H9 (cell line): ENCODE results near the gene IER5. TPM values are rescaled to one million over a fixed set of nuclear protein-coding genes. Genes with fewer than 3 reads are reported as not detected.

ENCODE experiments used
- DNase-seq: peaks from one replicate; pipeline ENCODE4 v3.0.0-alpha.2; 2017
- H2AFZ ChIP-seq: one replicate; pipeline ENCODE4 v1.6.1; 2013; ENCODE audit warnings: mild to moderate bottlenecking, low read length, control low read depth, moderate library complexity
- H2AK5ac ChIP-seq: 2 replicates; pipeline ENCODE4 v1.6.1; 2013; ENCODE audit warnings: low read length, control low read depth, mixed read lengths; ENCODE audit not compliant: insufficient read length
- H2BK120ac ChIP-seq: one replicate; pipeline ENCODE4 v1.6.1; 2013; ENCODE audit warnings: low read depth, mild to moderate bottlenecking, low read length, control low read depth, inconsistent platforms; ENCODE audit not compliant: poor library complexity, severe bottlenecking
- H2BK12ac ChIP-seq: 2 replicates; pipeline ENCODE4 v1.6.1; 2013; ENCODE audit warnings: low read length, control low read depth, mixed read lengths, low read depth; ENCODE audit not compliant: insufficient read length
- H2BK15ac ChIP-seq: 2 replicates; pipeline ENCODE4 v1.6.1; 2013; ENCODE audit warnings: low read depth, low read length, control low read depth
- H2BK20ac ChIP-seq: one replicate; pipeline ENCODE4 v1.6.1; 2013; ENCODE audit warnings: low read depth, mild to moderate bottlenecking, low read length, control low read depth, inconsistent platforms; ENCODE audit not compliant: poor library complexity, severe bottlenecking
- H2BK5ac ChIP-seq: 2 replicates; pipeline ENCODE4 v1.6.1; 2013; ENCODE audit warnings: low read length, control low read depth, mixed read lengths; ENCODE audit not compliant: insufficient read length
- H3K14ac ChIP-seq: 2 replicates; pipeline ENCODE4 v1.6.1; 2013; ENCODE audit warnings: low read length, control low read depth; ENCODE audit not compliant: insufficient read depth
- H3K18ac ChIP-seq: 2 replicates; pipeline ENCODE4 v1.6.1; 2013; ENCODE audit warnings: low read depth, mild to moderate bottlenecking, mixed read lengths, low read length, control low read depth; ENCODE audit not compliant: insufficient read length
- H3K23ac ChIP-seq: 2 replicates; pipeline ENCODE4 v1.6.1; 2013; ENCODE audit warnings: low read length, control low read depth, mixed read lengths, low read depth; ENCODE audit not compliant: insufficient read length
- H3K23me2 ChIP-seq: 2 replicates; pipeline ENCODE4 v1.6.1; 2013; ENCODE audit warnings: low read depth, mild to moderate bottlenecking, mixed read lengths, low read length, control low read depth; ENCODE audit not compliant: insufficient read length, poor library complexity, severe bottlenecking
- H3K27ac ChIP-seq: 2 replicates; pipeline ENCODE4 v1.5.1; 2013; ENCODE audit warnings: low read length, control low read depth, mixed read lengths, low read depth; ENCODE audit not compliant: insufficient read length
- H3K27me3 ChIP-seq: 2 replicates; pipeline ENCODE4 v1.6.1; 2013; ENCODE audit warnings: low read length, control low read depth, inconsistent platforms; ENCODE audit not compliant: insufficient read depth
- H3K4ac ChIP-seq: 2 replicates; pipeline ENCODE4 v1.6.1; 2013; ENCODE audit warnings: low read depth, mild to moderate bottlenecking, control low read depth, inconsistent platforms, low read length, moderate library complexity
- H3K4me1 ChIP-seq: 2 replicates; pipeline ENCODE4 v1.6.1; 2013; ENCODE audit warnings: low read length, control low read depth, inconsistent platforms; ENCODE audit not compliant: insufficient read depth
- H3K4me2 ChIP-seq: 2 replicates; pipeline ENCODE4 v1.6.1; 2013; ENCODE audit warnings: low read length, control low read depth, mixed read lengths; ENCODE audit not compliant: insufficient read length, insufficient read depth
- H3K56ac ChIP-seq: 2 replicates; pipeline ENCODE4 v1.6.1; 2013; ENCODE audit warnings: low read depth, mild to moderate bottlenecking, mixed read lengths, low read length, control low read depth; ENCODE audit not compliant: insufficient read length
- H3K79me1 ChIP-seq: 2 replicates; pipeline ENCODE4 v1.6.1; 2013; ENCODE audit warnings: low read depth, mild to moderate bottlenecking, moderate library complexity, low read length, control low read depth, inconsistent platforms; ENCODE audit not compliant: insufficient read depth, poor library complexity, severe bottlenecking
- H3K79me2 ChIP-seq: 2 replicates; pipeline ENCODE4 v1.6.1; 2013; ENCODE audit warnings: low read length, control low read depth, inconsistent platforms; ENCODE audit not compliant: insufficient read depth
- H3K9ac ChIP-seq: 2 replicates; pipeline ENCODE4 v1.6.1; 2013; ENCODE audit warnings: low read length, control low read depth, mixed read lengths; ENCODE audit not compliant: insufficient read length; ENCODE audit errors: extremely low read depth
- H3K9me3 ChIP-seq: one replicate; pipeline ENCODE4 v1.6.1; 2013; ENCODE audit warnings: low read depth, low read length, inconsistent platforms; ENCODE audit not compliant: control insufficient read depth
- H3T11ph ChIP-seq: one replicate; pipeline ENCODE4 v1.6.1; 2013; ENCODE audit warnings: mild to moderate bottlenecking, low read length, control low read depth, inconsistent platforms
- H4K20me1 ChIP-seq: one replicate; pipeline ENCODE4 v1.6.1; 2013; ENCODE audit not compliant: control insufficient read depth, insufficient read length, insufficient read depth
- H4K5ac ChIP-seq: 2 replicates; pipeline ENCODE4 v1.6.1; 2013; ENCODE audit warnings: low read depth, mild to moderate bottlenecking, mixed read lengths, low read length, control low read depth; ENCODE audit not compliant: insufficient read length
- H4K8ac ChIP-seq: replicated peaks from 2 replicates; pipeline ENCODE4 v1.6.1; 2013; ENCODE audit warnings: low read length, control low read depth, mixed read lengths, low read depth; ENCODE audit not compliant: insufficient read length
- H4K91ac ChIP-seq: 2 replicates; pipeline ENCODE4 v1.6.1; 2013; ENCODE audit warnings: low read depth, mild to moderate bottlenecking, moderate library complexity, mixed read lengths, low read length, control low read depth; ENCODE audit not compliant: insufficient read length
- H3K27ac Mint-ChIP-seq, 3 experiments: 2 replicates in 2 of 3; 3 replicates in 1 of 3; pipeline ENCODE4 v1.8.0; 2020 to 2021; ENCODE audit warnings: mixed read lengths in 3 of 3, mild to moderate bottlenecking in 1 of 3, moderate library complexity in 1 of 3
- H3K27me3 Mint-ChIP-seq: 2 replicates; pipeline ENCODE4 v1.8.0; 2021; ENCODE audit warnings: low read depth, mild to moderate bottlenecking, moderate library complexity, mixed read lengths
- H3K36me3 Mint-ChIP-seq, 3 experiments: 2 replicates in 2 of 3; 3 replicates in 1 of 3; pipeline ENCODE4 v1.8.0; 2020 to 2021; ENCODE audit warnings: low read depth in 3 of 3, mixed read lengths in 3 of 3; ENCODE audit not compliant: insufficient read depth in 1 of 3
- H3K4me1 Mint-ChIP-seq, 2 experiments: 2 replicates each; pipeline ENCODE4 v1.8.0; 2020; ENCODE audit warnings: mixed read lengths in 2 of 2
- H3K4me3 Mint-ChIP-seq, 2 experiments: 2 replicates in 1 of 2; 3 replicates in 1 of 2; pipeline ENCODE4 v1.8.0; 2020 to 2021; ENCODE audit warnings: mild to moderate bottlenecking in 2 of 2, mixed read lengths in 2 of 2, moderate library complexity in 1 of 2
- H3K9me3 Mint-ChIP-seq, 2 experiments: 2 replicates in 1 of 2; 3 replicates in 1 of 2; pipeline ENCODE4 v1.8.0; 2020; ENCODE audit warnings: mild to moderate bottlenecking in 2 of 2, mixed read lengths in 2 of 2, moderate library complexity in 1 of 2
- WGBS: extraction: QIAGEN DNeasy Blood & Tissue Kit; methylation state at CpG from one replicate; pipeline ENCODE4 v1.1.7; 2013; ENCODE audit warnings: missing lambda C conversion rate, low lambda C conversion rate, mixed read lengths; ENCODE audit not compliant: insufficient read length; ENCODE audit errors: extremely low coverage; 5-methylcytosine and 5-hydroxymethylcytosine counted together
- total RNA-seq: library from RNA; stranded (reverse); gene quantifications from 2 replicates; pipeline ENCODE4 v1.2.1, GENCODE V29; 2021
- TF ChIP-seq, protein P1 (sequence below): fragments of 200-600 bp; sonication (generic); conservative IDR thresholded peaks from 3 replicates; pipeline ENCODE4 v1.8.0; 2021; ENCODE audit warnings: antibody characterized with exemption, mild to moderate bottlenecking

IER5 gene
- total RNA-seq, 1 experiment from 2014 or later: 6.7 TPM

GRCh38 chr1:181092883-181093458 lies 4.5 kb downstream of the IER5 start:
- peaks cover 14% of the 10 kb centered on the region for H3K23me2 ChIP-seq
- no peak overlapping the region for H2BK5ac ChIP-seq
- no peaks in the 10 kb centered on the region for H3K79me2 ChIP-seq
- DNase-seq: no peak
- no peak overlapping the region for H3T11ph ChIP-seq
- H4K8ac ChIP-seq: no peak overlapping the region
- H3K14ac ChIP-seq: no peak overlapping the region
- no peak overlapping the region for H2BK20ac ChIP-seq
- H3K9me3 ChIP-seq: no peaks in the 10 kb centered on the region
- H3K27me3 Mint-ChIP-seq: peaks cover 32% of the 10 kb centered on the region
- no peak overlapping the region for H3K27ac Mint-ChIP-seq
- H2AK5ac ChIP-seq: no peak overlapping the region
- no peak overlapping the region for H3K9ac ChIP-seq
- H3K4ac ChIP-seq: no peak overlapping the region
- peaks cover 55 to 63% of the 10 kb centered on the region in 2 experiments for H3K4me1 Mint-ChIP-seq
- no peak overlapping the region for H3K23ac ChIP-seq
- H3K27me3 ChIP-seq: peaks cover 3% of the 10 kb centered on the region; the same call in 1 of the 2 replicates
- no CpG with 5 or more reads among the region's 4 CpGs for WGBS
- peaks cover 0 to 2% of the 10 kb centered on the region in 2 experiments; a peak in 2 of 5 replicates for H3K9me3 Mint-ChIP-seq
- peaks cover 6 to 12% (median 8%) of the 10 kb centered on the region in 3 experiments; a peak in 5 of 7 replicates for H3K36me3 Mint-ChIP-seq
- no peak overlapping the region for H3K27ac ChIP-seq
- TF ChIP-seq, protein P1, sequence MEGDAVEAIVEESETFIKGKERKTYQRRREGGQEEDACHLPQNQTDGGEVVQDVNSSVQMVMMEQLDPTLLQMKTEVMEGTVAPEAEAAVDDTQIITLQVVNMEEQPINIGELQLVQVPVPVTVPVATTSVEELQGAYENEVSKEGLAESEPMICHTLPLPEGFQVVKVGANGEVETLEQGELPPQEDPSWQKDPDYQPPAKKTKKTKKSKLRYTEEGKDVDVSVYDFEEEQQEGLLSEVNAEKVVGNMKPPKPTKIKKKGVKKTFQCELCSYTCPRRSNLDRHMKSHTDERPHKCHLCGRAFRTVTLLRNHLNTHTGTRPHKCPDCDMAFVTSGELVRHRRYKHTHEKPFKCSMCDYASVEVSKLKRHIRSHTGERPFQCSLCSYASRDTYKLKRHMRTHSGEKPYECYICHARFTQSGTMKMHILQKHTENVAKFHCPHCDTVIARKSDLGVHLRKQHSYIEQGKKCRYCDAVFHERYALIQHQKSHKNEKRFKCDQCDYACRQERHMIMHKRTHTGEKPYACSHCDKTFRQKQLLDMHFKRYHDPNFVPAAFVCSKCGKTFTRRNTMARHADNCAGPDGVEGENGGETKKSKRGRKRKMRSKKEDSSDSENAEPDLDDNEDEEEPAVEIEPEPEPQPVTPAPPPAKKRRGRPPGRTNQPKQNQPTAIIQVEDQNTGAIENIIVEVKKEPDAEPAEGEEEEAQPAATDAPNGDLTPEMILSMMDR: no peak
- no peak overlapping the region for H2BK12ac ChIP-seq
- peaks cover 12% of the 10 kb centered on the region; the same call in 1 of the 2 replicates for H3K4me1 ChIP-seq
- no peak overlapping the region for H4K91ac ChIP-seq
- no peak overlapping the region for H2BK15ac ChIP-seq
- H3K56ac ChIP-seq: no peak overlapping the region
- H3K4me2 ChIP-seq: no peak overlapping the region
- peaks cover 2% of the 10 kb centered on the region for H4K20me1 ChIP-seq
- H3K18ac ChIP-seq: no peak overlapping the region
- no peak overlapping the region for H3K4me3 Mint-ChIP-seq
- no peak overlapping the region for H2AFZ ChIP-seq
- H2BK120ac ChIP-seq: no peak overlapping the region
- H4K5ac ChIP-seq: no peak overlapping the region
- no peaks in the 10 kb centered on the region for H3K79me1 ChIP-seq
